Gastroesophageal sphincter (tissue), 4 donors: ENCODE results near the gene ANKRD33. TPM values are rescaled to one million over a fixed set of nuclear protein-coding genes. Genes with fewer than 3 reads are reported as not detected.

Experiments used
- ATAC-seq: fragments of 150-250 bp; one replicate; pipeline ENCODE4 v1.9.1; 2016; ENCODE audit warnings: mild to moderate bottlenecking, moderate library complexity
- H3K27ac ChIP-seq, 4 donors: fragments of 200-600 bp; sonication (generic) in 3 of 4; 1 replicate in 3 of 4; 2 replicates in 1 of 4; pipeline ENCODE4 v1.5.1; 2016 to 2019
- H3K27me3 ChIP-seq: fragments of 200-600 bp; sonication (generic); one replicate; pipeline ENCODE4 v1.5.1; 2019
- H3K36me3 ChIP-seq, 2 donors: fragments of 200-600 bp; sonication (generic); one replicate each; pipeline ENCODE4 v1.5.1; 2019; ENCODE audit warnings: control low read depth in 1 of 2
- H3K4me1 ChIP-seq, 3 donors: fragments of 200-600 bp; sonication (generic); 1 replicate in 2 of 3; 2 replicates in 1 of 3; pipeline ENCODE4 v1.5.1; 2016 to 2019; ENCODE audit warnings: control low read depth in 2 of 3
- H3K4me3 ChIP-seq, 2 donors: fragments of 200-600 bp; sonication (generic); one replicate each; pipeline ENCODE4 v1.5.1; 2019; ENCODE audit warnings: mild to moderate bottlenecking in 1 of 2, moderate library complexity in 1 of 2
- H3K9me3 ChIP-seq, 3 donors: fragments of 200-600 bp; sonication (generic); one replicate each; pipeline ENCODE4 v1.5.1; 2017 to 2019; ENCODE audit warnings: control low read depth in 2 of 3
- CTCF ChIP-seq, 4 experiments: fragments of 200-600 bp in 2 of 4; fragments of 450-650 bp in 2 of 4; sonication (generic) in 1 of 4; IDR thresholded peaks; one replicate each; pipeline ENCODE4 v1.5.1; 2017 to 2019; ENCODE audit warnings: antibody characterized with exemption in 4 of 4, mild to moderate bottlenecking in 2 of 4, moderate library complexity in 2 of 4
- EP300 ChIP-seq: sonication (generic); formaldehyde crosslinking; IDR thresholded peaks from one replicate; pipeline ENCODE4 v1.6.1; 2017; ENCODE audit warnings: antibody characterized with exemption, mild to moderate bottlenecking
- POLR2A ChIP-seq, 2 donors: fragments of 450-650 bp; IDR thresholded peaks; one replicate each; pipeline ENCODE4 v1.6.1; 2017; ENCODE audit warnings: antibody characterized with exemption in 2 of 2, mild to moderate bottlenecking in 2 of 2, moderate library complexity in 1 of 2
- POLR2AphosphoS5 ChIP-seq: sonication (generic); formaldehyde crosslinking; IDR thresholded peaks from one replicate; pipeline ENCODE4 v1.6.1; 2017; ENCODE audit warnings: antibody characterized with exemption
- WGBS, 2 donors: methylation state at CpG; one replicate each; pipeline ENCODE4 v1.1.5; 2018; ENCODE audit warnings: low coverage in 1 of 2; 5-methylcytosine and 5-hydroxymethylcytosine counted together
- total RNA-seq, 4 donors: library from RNA; depleted of rRNA; stranded (reverse); fragments of >200 nt; gene quantifications; one replicate each; pipeline ENCODE4 v1.1.0, GENCODE V29; 2016

The ANKRD33 gene
- total RNA-seq, 4 donors from 2014 or later, result not detected

- H3K4me3 ChIP-seq, result no peak overlapping the region
- no peak for TF ChIP-seq EP300
- no peak for TF ChIP-seq CTCF (IDR thresholded peaks at IDR 0.05)
- no peak for TF ChIP-seq POLR2AphosphoS5
- no peak for TF ChIP-seq POLR2A (IDR thresholded peaks at IDR 0.05)
- 92% methylated on average over 2 to 4 of the region's 4 CpGs for WGBS, 2 donors
Observed at GRCh38 chr12:51934080-51934479, 46.2 kb downstream of the ANKRD33 start.

DNA sequence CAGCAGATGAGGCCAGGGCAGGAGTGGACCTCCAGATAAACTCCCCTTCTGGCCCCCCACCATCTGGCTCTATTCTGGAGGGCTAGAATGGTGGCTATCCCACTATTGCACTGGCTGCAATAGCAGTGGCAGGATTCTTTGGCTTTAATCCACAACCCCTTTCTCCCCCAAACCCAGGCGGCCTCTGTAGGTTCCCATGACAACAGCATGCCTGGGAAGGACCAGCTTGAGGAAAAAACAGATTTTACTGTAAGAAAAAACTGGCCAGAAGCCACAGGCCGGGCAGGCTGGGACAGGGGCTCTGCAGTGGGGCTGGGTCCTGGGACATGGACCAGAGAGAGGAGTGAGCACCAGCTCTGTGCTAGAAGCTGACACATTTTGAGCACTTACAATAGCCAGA is 50.0 kb downstream of the ANKRD33 start:
- no peaks in the 10 kb centered on the region for H3K9me3 ChIP-seq
- TF ChIP-seq CTCF (IDR thresholded peaks at IDR 0.05) (no peak), POLR2AphosphoS5 (no peak)
- peaks cover 0 to 10% (median 0%) of the 10 kb centered on the region in 3 donors for H3K4me1 ChIP-seq
- no peak overlapping the region for H3K4me3 ChIP-seq
- no peak overlapping the region for H3K27ac ChIP-seq
- no peak for ATAC-seq
- H3K27me3 ChIP-seq, result peaks cover 10% of the 10 kb centered on the region
- WGBS, 2 donors, result 40% methylated on average over 1 of the region's 2 CpGs; no CpG with 5 or more reads in 1 of the 2 donors
- H3K36me3 ChIP-seq, result no peaks in the 10 kb centered on the region

More at GRCh38 chr12:51934080-51934479, 46.2 kb downstream of the ANKRD33 start:
- H3K9me3 ChIP-seq, result no peaks in the 10 kb centered on the region
- no peak for ATAC-seq
- no peak overlapping the region for H3K27ac ChIP-seq
- no peaks in the 10 kb centered on the region for H3K4me1 ChIP-seq
- H3K36me3 ChIP-seq, result no peaks in the 10 kb centered on the region
- peaks cover 5% of the 10 kb centered on the region for H3K27me3 ChIP-seq

DNA sequence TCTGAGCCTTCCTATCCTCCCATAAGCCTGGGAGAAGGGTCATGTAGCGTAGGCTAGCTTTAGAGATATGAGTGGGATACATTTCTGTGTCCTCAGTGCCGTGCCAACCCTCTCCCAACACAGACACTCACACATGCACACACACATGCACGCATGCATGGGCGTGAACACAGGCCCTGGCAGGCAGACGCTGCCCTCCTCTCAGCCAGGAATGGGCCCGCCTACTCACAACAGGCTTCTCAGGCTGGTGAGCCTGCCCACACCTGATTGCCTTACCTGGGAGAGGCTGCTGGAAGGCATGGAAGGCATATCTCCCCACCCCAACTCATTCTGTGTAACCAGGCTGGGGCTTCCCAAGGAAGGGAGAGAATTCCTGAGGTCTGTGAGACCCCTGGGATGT is 50.8 kb downstream of the ANKRD33 start:
- ATAC-seq, result no peak
- no peaks in the 10 kb centered on the region for H3K36me3 ChIP-seq
- no peak overlapping the region for H3K4me3 ChIP-seq
- peaks cover 0 to 4% (median 0%) of the 10 kb centered on the region in 3 donors for H3K9me3 ChIP-seq
- H3K4me1 ChIP-seq, result peaks cover 0 to 10% (median 0%) of the 10 kb centered on the region in 3 donors
- H3K27ac ChIP-seq, result no peak overlapping the region
- peaks cover 10% of the 10 kb centered on the region for H3K27me3 ChIP-seq
- WGBS, 2 donors, result no CpG with 5 or more reads among the region's 6 CpGs
- TF ChIP-seq POLR2AphosphoS5 (no peak), EP300 (no peak), POLR2A (IDR thresholded peaks at IDR 0.05) (no peak), CTCF (IDR thresholded peaks at IDR 0.05) (no peak)

DNA sequence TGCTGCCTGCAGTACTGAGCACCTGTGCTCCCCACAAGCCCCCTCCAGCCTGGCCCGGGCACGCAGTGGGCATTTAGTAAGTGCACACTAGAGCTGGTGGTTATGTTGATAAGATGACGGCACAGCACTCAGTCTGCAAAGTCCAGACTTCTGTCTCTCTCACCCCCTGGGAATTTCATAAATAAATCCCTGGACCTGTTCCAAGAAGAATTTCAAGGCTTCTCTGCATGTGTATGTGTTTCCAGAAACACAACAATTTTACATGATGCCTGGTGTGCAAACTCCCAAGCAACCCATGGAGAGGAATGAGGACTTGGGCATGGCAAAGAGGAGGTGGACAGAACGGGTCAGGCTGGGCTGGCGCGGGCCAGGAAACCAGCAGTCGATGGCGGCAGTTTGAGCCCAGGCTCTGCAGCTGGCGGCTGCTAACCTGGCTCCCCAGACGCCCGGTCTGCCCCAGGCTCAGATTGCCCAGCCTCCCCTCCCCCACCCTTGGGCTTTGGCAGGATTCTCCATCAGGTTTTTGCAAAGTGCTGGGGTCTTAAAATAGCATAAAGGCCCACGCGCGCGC is 53.2 kb downstream of the ANKRD33 start:
- whole genome bisulfite sequencing, 2 donors, result 40% methylated on average over 1 of the region's 15 CpGs; no CpG with 5 or more reads in 1 of the 2 donors
- H3K27ac ChIP-seq, result no peak overlapping the region
- TF ChIP-seq POLR2AphosphoS5, result no peak
- TF ChIP-seq EP300, result no peak
- TF ChIP-seq CTCF (IDR thresholded peaks at IDR 0.05), result no peak
- TF ChIP-seq POLR2A (IDR thresholded peaks at IDR 0.05), result no peak
- H3K4me1 ChIP-seq, result peaks cover 0 to 10% (median 0%) of the 10 kb centered on the region in 3 donors
- H3K9me3 ChIP-seq, result peaks cover 0 to 24% (median 0%) of the 10 kb centered on the region in 3 donors
- no peaks in the 10 kb centered on the region for H3K36me3 ChIP-seq
- H3K4me3 ChIP-seq, result no peak overlapping the region
- peaks cover 10% of the 10 kb centered on the region for H3K27me3 ChIP-seq
- no peak for ATAC-seq

Other genes starting within 250 kb of the ANKRD33 start
- under 1 TPM in 3 of 4 donors, not detected in 1; 0.13 to 0.35 (median 0.16) TPM for gene FIGNL2, start 39.4 kb upstream of the ANKRD33 start, total RNA-seq
- gene ACVRL1, start 19.4 kb downstream of the ANKRD33 start, total RNA-seq, result 100 to 1,000 TPM in 3 of 4 donors, 10 to 100 TPM in 1; 77.4 to 133 (median 118) TPM
- 10 to 100 TPM in 2 of 4 donors, 1 to 10 TPM in 2; 6.5 to 17.9 (median 10.5) TPM for gene ACVR1B, start 63.6 kb downstream of the ANKRD33 start, total RNA-seq
- gene TAMALIN, start 118.8 kb downstream of the ANKRD33 start, total RNA-seq, result 10 to 100 TPM; 11.8 to 18.0 (median 16.1) TPM
- gene NR4A1, start 163.3 kb downstream of the ANKRD33 start, total RNA-seq, result 10 to 100 TPM; 29.9 to 67.2 (median 35.2) TPM
- 10 to 100 TPM; 36.7 to 60.2 (median 52.6) TPM for gene ATG101, start 181.9 kb downstream of the ANKRD33 start, total RNA-seq
- 10 to 100 TPM in 1 of 4 donors, 1 to 10 TPM in 3; 4.0 to 12.8 (median 4.6) TPM for gene SMIM41, start 191.6 kb downstream of the ANKRD33 start, total RNA-seq